A673 (cell line): ENCODE measurements around the gene BRWD1. TPM values are rescaled to one million over a fixed set of nuclear protein-coding genes. Genes with fewer than 3 reads are reported as not detected.

Experiments used
- BruUV-seq: library from RNA; stranded (reverse); fragments of 400-500 nt; replicated peaks from 2 replicates; lab custom pipeline; 2021; lab: Mats Ljungman, UMichigan
- CTCF ChIA-PET: fragments of 300-600 bp; sonication (Branson Sonifier 250); formaldehyde crosslinking; loops from one replicate; lab custom pipeline; 2022; ENCODE audit warnings: antibody characterized with exemption; lab: Charles Lee
- POLR2A ChIA-PET: fragments of 300-600 bp; sonication (Branson Sonifier 250); formaldehyde crosslinking; loops from one replicate; lab custom pipeline; 2022; ENCODE audit warnings: antibody characterized with exemption; ENCODE audit not compliant: low non-redundant PET; lab: Charles Lee
- DNase-seq: peaks from one replicate; pipeline ENCODE4 v3.0.0-alpha.2; 2015; ENCODE audit warnings: low spot score
- H3K27ac ChIP-seq: fragments of 200-600 bp; sonication (generic); 2 replicates; pipeline ENCODE4 v1.5.1; 2016; ENCODE audit warnings: mixed run types, low read depth, mild to moderate bottlenecking, mixed read lengths, antibody characterized with exemption, low read length; ENCODE audit not compliant: poor library complexity, severe bottlenecking
- H3K27me3 ChIP-seq: fragments of 200-600 bp; sonication (generic); replicated peaks from 2 replicates; pipeline ENCODE4 v1.6.1; 2017; ENCODE audit warnings: mixed run types, low read depth, mild to moderate bottlenecking, mixed read lengths, antibody characterized with exemption, low read length; ENCODE audit not compliant: insufficient read depth, poor library complexity
- H3K36me3 ChIP-seq: fragments of 200-600 bp; sonication (generic); 2 replicates; pipeline ENCODE4 v1.6.1; 2016; ENCODE audit warnings: mixed run types, mild to moderate bottlenecking, mixed read lengths, antibody characterized with exemption, low read length; ENCODE audit not compliant: insufficient read depth, poor library complexity, severe bottlenecking
- H3K4me1 ChIP-seq: fragments of 200-600 bp; sonication (generic); 2 replicates; pipeline ENCODE4 v1.6.1; 2017; ENCODE audit warnings: mixed run types, mild to moderate bottlenecking, mixed read lengths, antibody characterized with exemption, low read length; ENCODE audit not compliant: insufficient read depth, poor library complexity, severe bottlenecking
- H3K4me3 ChIP-seq: fragments of 200-600 bp; sonication (generic); 2 replicates; pipeline ENCODE4 v1.5.1; 2016; ENCODE audit warnings: low read depth, mixed run types, mild to moderate bottlenecking, mixed read lengths, low read length; ENCODE audit not compliant: poor library complexity, severe bottlenecking
- H3K9me3 ChIP-seq: fragments of 200-600 bp; sonication (generic); 2 replicates; pipeline ENCODE4 v1.6.1; 2016; ENCODE audit warnings: mixed run types, low read depth, mild to moderate bottlenecking, mixed read lengths, antibody characterized with exemption, low read length; ENCODE audit not compliant: poor library complexity, severe bottlenecking
- EZH2 ChIP-seq: fragments of 200-600 bp; sonication (generic); IDR thresholded peaks from 2 replicates; pipeline ENCODE4 v1.6.1; 2017; ENCODE audit warnings: borderline replicate concordance, low read depth, mild to moderate bottlenecking, mixed read lengths, antibody characterized with exemption, low read length; ENCODE audit not compliant: poor library complexity, severe bottlenecking
- intact Hi-C: fragments of 100-400 bp; cut with micrococcal nuclease; formaldehyde crosslinking; loops from one replicate; pipeline ENCODE4 v1.10.0; 2022; ENCODE audit not compliant: unreplicated experiment
- total RNA-seq: library from RNA; stranded (reverse); gene quantifications from 2 replicates; pipeline ENCODE4 v1.2.3, GENCODE V29; 2021
- TF ChIP-seq, protein P1 (sequence below): fragments of 300-800, 200-600 bp; sonication (generic); conservative IDR thresholded peaks from 2 replicates; pipeline ENCODE4 v1.5.1; 2017; ENCODE audit warnings: low read depth, mild to moderate bottlenecking, antibody characterized with exemption, low read length, moderate library complexity, mixed read lengths

BRWD1 gene
- total RNA-seq, 1 experiment from 2014 or later: 27.6 TPM

DNA sequence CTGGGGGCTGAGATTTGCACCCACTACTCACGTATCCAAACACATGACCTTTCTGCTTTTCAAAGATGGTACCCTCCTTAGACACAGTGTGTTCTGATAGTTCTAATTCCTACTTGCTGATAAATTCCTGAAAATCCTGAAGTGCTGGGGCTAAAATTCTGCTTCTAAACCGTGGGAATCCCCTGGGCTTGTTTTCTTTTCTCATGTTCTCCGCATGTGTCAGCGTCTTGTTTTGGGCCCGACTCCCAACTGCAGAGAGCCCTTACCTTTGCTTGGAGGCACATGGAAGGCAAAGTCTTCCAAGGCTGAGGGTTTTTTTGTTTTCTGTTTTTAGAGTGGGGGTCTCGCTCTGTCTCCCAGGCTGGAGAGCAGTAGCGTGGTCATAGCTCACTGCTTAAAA is 157.4 kb downstream of the BRWD1 start:
- POLR2A ChIA-PET: no interaction called here
- DNase-seq: no peak
- Histone ChIP-seq H3K27me3 (no peaks in the 10 kb centered on the region), H3K4me1 (no peaks in the 10 kb centered on the region), H3K9me3 (no peaks in the 10 kb centered on the region), H3K36me3 (no peaks in the 10 kb centered on the region), H3K27ac (no peak overlapping the region), H3K4me3 (no peak overlapping the region)
- no peak for TF ChIP-seq EZH2
- TF ChIP-seq, protein P1, sequence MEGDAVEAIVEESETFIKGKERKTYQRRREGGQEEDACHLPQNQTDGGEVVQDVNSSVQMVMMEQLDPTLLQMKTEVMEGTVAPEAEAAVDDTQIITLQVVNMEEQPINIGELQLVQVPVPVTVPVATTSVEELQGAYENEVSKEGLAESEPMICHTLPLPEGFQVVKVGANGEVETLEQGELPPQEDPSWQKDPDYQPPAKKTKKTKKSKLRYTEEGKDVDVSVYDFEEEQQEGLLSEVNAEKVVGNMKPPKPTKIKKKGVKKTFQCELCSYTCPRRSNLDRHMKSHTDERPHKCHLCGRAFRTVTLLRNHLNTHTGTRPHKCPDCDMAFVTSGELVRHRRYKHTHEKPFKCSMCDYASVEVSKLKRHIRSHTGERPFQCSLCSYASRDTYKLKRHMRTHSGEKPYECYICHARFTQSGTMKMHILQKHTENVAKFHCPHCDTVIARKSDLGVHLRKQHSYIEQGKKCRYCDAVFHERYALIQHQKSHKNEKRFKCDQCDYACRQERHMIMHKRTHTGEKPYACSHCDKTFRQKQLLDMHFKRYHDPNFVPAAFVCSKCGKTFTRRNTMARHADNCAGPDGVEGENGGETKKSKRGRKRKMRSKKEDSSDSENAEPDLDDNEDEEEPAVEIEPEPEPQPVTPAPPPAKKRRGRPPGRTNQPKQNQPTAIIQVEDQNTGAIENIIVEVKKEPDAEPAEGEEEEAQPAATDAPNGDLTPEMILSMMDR: no peak
- intact Hi-C loops: no loop called here
- CTCF ChIA-PET: no interaction called here
- no TSS peak for BruUV-seq

DNA sequence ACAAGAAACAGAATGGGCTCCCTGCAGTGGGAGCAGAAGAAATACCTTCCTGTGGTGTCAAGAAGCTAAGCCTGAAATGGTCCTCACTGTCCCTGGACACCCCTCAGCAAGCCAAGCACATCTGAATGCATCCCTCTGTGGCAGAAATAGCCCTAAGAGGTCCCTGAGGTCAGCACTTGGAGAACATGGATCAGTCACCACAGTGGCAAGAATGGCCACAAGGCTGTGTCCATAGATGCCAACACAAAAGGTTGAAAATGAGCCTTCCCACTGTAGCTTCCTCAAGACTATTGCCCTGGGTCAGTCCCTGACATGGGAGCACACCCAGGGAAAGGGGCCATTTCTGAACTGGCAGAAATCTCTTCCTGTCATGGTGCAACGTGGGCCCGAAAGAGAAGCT is 157.9 kb downstream of the BRWD1 start:
- intact Hi-C loops: no loop called here
- ChIA-PET POLR2A (no interaction called here), CTCF (no interaction called here)
- BruUV-seq: no TSS peak
- H3K27ac ChIP-seq: no peak overlapping the region
- no peak for DNase-seq
- no peak for TF ChIP-seq EZH2
- TF ChIP-seq, protein P1: no peak
- no peaks in the 10 kb centered on the region for H3K36me3 ChIP-seq
- no peaks in the 10 kb centered on the region for H3K27me3 ChIP-seq
- H3K4me3 ChIP-seq: no peak overlapping the region
- H3K9me3 ChIP-seq: no peaks in the 10 kb centered on the region
- no peaks in the 10 kb centered on the region for H3K4me1 ChIP-seq

DNA sequence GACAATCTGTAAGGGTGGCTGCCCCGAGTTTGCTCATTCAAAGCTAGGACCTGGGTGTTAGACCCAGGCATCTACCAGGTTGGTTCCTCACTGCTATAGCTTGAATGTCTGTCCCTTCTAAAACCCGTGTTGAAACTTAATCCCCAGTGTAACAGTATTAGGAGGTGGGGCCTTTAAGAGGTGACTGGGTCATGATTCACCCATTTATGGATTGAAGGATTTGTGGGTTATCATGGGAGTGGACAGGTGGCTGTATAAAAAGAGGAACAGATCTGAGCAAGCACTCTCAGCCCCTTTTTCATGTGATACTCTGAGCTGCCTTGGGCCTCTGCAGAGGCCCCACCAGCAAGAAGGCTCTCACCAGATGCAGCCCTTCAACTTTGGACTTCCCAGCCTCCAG is 159.6 kb downstream of the BRWD1 start:
- Histone ChIP-seq H3K4me3 (no peak overlapping the region), H3K27ac (no peak overlapping the region), H3K27me3 (no peaks in the 10 kb centered on the region), H3K36me3 (no peaks in the 10 kb centered on the region), H3K9me3 (no peaks in the 10 kb centered on the region), H3K4me1 (no peaks in the 10 kb centered on the region)
- intact Hi-C loops: no loop called here
- ChIA-PET CTCF (no interaction called here), POLR2A (no interaction called here)
- DNase-seq: no peak
- no TSS peak for BruUV-seq
- TF ChIP-seq, protein P1: no peak
- no peak for TF ChIP-seq EZH2
